OCI-LY3 (cell line): Measurements from ENCODE around the gene NTPCR.

Experiments used
- H2AFZ ChIP-seq: fragments of 200-600, 300-600 bp; shearing (Covaris generic); 2 replicates; pipeline ENCODE4 v1.6.0; 2014; ENCODE audit warnings: antibody characterized with exemption, low read depth, low read length
- H3K27ac ChIP-seq: fragments of 200-600, 300-600 bp; sonication (generic); 2 replicates; pipeline ENCODE4 v1.5.1; 2014; ENCODE audit warnings: mild to moderate bottlenecking, low read length, moderate library complexity, mixed read lengths
- H3K27me3 ChIP-seq: fragments of 200-600, 300-600 bp; sonication (generic); 2 replicates; pipeline ENCODE4 v1.6.1; 2014; ENCODE audit warnings: low read depth, low read length, mixed read lengths
- H3K36me3 ChIP-seq: fragments of 200-600, 300-600 bp; sonication (generic); replicated peaks from 2 replicates; pipeline ENCODE3; 2014; ENCODE audit warnings: low read depth, low read length, mixed read lengths
- H3K4me1 ChIP-seq: fragments of 300-600, 200-600 bp; sonication (generic); 2 replicates; pipeline ENCODE4 v1.6.1; 2014; ENCODE audit warnings: low read length, mixed read lengths
- H3K4me2 ChIP-seq: fragments of 200-600, 300-600 bp; sonication (generic); 2 replicates; pipeline ENCODE4 v1.6.1; 2014; ENCODE audit warnings: low read length, mixed read lengths
- H3K4me3 ChIP-seq: fragments of 300-600, 200-600 bp; sonication (generic); 2 replicates; pipeline ENCODE4 v1.5.1; 2014; ENCODE audit warnings: antibody characterized with exemption, mild to moderate bottlenecking, low read length, moderate library complexity
- H3K79me2 ChIP-seq: fragments of 300-600, 200-600 bp; shearing (Covaris generic); 2 replicates; pipeline ENCODE4 v1.6.1; 2014; ENCODE audit warnings: mild to moderate bottlenecking, low read length, mixed read lengths
- H3K9ac ChIP-seq: fragments of 300-600, 200-600 bp; shearing (Covaris generic); 2 replicates; pipeline ENCODE4 v1.6.0; 2014; ENCODE audit warnings: mild to moderate bottlenecking, low read length, moderate library complexity
- H3K9me3 ChIP-seq: fragments of 200-600, 300-600 bp; shearing (Covaris generic); 2 replicates; pipeline ENCODE4 v1.6.1; 2014; ENCODE audit warnings: low read length, mixed read lengths; ENCODE audit not compliant: insufficient read depth
- H4K20me1 ChIP-seq: fragments of 200-600, 300-600 bp; sonication (generic); 2 replicates; pipeline ENCODE4 v1.6.1; 2016; ENCODE audit warnings: low read length, mixed read lengths; ENCODE audit not compliant: insufficient read depth
- EZH2phosphoT487 ChIP-seq: fragments of 200-600 bp; shearing (Covaris generic); IDR thresholded peaks from 2 replicates; pipeline ENCODE4 v1.6.1; 2018; ENCODE audit warnings: antibody characterized with exemption, mixed run types, low read depth
- TF ChIP-seq, protein P1 (sequence below): fragments of 200-600, 300-600 bp; sonication (generic); IDR thresholded peaks from 2 replicates; pipeline ENCODE4 v1.5.1; 2014; ENCODE audit warnings: antibody characterized with exemption, low read length, low read depth

The NTPCR gene

GRCh38 chr1:232954594-232955365, 4.4 kb downstream of the NTPCR start:
- Histone ChIP-seq H2AFZ (no peak overlapping the region), H3K27me3 (no peaks in the 10 kb centered on the region), H3K9ac (no peak overlapping the region), H3K4me2 (no peak overlapping the region), H3K4me3 (no peak overlapping the region), H3K4me1 (peaks cover 15% of the 10 kb centered on the region), H3K9me3 (no peaks in the 10 kb centered on the region; the same call in 1 of the 2 replicates), H3K27ac (no peak overlapping the region), H3K36me3 (peaks cover 33% of the 10 kb centered on the region), H3K79me2 (peaks cover 29% of the 10 kb centered on the region), H4K20me1 (no peaks in the 10 kb centered on the region)
- no peak for TF ChIP-seq EZH2phosphoT487

DNA sequence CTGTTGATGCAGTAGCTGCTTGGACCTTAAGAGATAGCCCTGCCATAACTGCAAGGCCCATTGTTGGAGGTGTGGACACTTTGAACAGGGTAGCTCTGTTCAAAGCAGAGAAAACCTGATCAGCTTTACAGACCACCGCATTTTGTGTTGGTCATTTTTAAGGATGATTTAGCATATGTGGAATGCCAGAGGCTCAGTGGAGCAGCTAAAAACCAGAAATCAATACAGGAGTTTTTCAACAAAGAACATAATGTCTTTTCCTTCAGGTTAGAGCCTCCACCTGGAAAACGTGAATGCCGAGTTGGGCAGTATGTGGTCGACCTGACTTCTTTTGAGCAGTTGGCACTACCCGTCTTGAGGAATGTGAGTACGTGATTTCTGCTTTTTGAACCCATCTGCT, 5.7 kb downstream of the NTPCR start:
- Histone ChIP-seq H3K4me3 (no peak overlapping the region), H3K27me3 (no peaks in the 10 kb centered on the region), H3K9me3 (no peaks in the 10 kb centered on the region; the same call in 1 of the 2 replicates), H3K27ac (no peak overlapping the region), H3K4me2 (no peak overlapping the region), H3K4me1 (peaks cover 13% of the 10 kb centered on the region), H4K20me1 (no peaks in the 10 kb centered on the region), H2AFZ (no peak overlapping the region), H3K9ac (no peak overlapping the region), H3K79me2 (peaks cover 23% of the 10 kb centered on the region), H3K36me3 (peaks cover 33% of the 10 kb centered on the region)
- TF ChIP-seq, protein P1, sequence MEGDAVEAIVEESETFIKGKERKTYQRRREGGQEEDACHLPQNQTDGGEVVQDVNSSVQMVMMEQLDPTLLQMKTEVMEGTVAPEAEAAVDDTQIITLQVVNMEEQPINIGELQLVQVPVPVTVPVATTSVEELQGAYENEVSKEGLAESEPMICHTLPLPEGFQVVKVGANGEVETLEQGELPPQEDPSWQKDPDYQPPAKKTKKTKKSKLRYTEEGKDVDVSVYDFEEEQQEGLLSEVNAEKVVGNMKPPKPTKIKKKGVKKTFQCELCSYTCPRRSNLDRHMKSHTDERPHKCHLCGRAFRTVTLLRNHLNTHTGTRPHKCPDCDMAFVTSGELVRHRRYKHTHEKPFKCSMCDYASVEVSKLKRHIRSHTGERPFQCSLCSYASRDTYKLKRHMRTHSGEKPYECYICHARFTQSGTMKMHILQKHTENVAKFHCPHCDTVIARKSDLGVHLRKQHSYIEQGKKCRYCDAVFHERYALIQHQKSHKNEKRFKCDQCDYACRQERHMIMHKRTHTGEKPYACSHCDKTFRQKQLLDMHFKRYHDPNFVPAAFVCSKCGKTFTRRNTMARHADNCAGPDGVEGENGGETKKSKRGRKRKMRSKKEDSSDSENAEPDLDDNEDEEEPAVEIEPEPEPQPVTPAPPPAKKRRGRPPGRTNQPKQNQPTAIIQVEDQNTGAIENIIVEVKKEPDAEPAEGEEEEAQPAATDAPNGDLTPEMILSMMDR, result no peak
- no peak for TF ChIP-seq EZH2phosphoT487

- Histone ChIP-seq H3K4me3 (no peak overlapping the region), H3K27ac (no peak overlapping the region), H3K4me2 (no peak overlapping the region), H3K4me1 (no peaks in the 10 kb centered on the region), H4K20me1 (no peaks in the 10 kb centered on the region), H3K36me3 (peaks cover 37% of the 10 kb centered on the region), H2AFZ (no peak overlapping the region), H3K79me2 (peaks cover 7% of the 10 kb centered on the region; the same call in 1 of the 2 replicates), H3K27me3 (no peaks in the 10 kb centered on the region), H3K9ac (no peak overlapping the region), H3K9me3 (no peaks in the 10 kb centered on the region; the same call in 1 of the 2 replicates)
- TF ChIP-seq EZH2phosphoT487, result no peak
- TF ChIP-seq, protein P1, result no peak
These were observed 7.7 kb downstream of the NTPCR start for GRCh38 chr1:232958067-232958466.

DNA sequence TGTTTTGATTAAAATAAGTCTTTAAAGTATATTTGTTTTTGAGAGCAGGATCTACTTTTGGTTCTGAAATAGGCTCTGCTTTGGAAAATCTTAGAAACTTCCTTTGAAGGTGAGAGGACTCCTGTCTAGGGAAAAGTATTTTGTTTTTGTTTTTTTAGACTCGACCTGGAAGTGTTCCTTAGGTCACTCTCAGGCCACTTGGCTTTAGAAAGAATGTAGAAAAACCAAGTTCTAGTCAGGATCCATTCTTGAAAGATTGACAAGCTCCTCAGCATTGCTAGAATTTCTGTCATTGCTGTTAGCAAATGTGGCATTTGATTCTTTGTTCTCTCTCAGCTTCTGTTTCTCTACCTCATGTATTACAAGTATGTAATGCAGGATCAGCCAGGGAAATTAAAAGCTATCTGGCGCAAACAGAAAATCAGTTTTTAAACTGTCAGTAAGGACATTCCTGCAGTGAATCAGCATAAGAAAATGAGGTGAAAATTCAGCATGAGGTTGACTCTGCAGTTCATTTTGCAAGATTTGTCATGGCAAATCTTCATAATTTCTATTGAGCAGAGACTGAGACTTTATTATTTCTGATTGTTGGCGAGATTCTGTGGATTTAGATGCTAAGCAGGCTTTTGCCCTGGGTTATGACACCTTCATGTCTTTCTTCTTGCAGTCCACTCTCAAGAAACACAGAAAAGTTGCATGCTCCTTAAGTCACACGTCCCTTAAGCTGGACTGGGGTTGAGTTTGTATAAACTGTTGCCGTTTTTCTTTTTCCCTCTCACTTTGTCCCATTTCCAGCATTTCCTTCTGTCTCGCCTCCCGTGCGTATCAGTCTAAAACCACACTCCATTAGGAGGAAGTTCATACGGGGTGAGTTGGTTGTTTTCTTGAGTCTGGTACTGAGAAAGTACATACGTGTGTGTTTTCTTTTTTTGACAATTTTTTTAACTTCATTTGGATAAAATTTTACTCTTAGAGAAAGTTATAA, 12.6 kb downstream of the NTPCR start:
- H3K9me3 ChIP-seq, result no peaks in the 10 kb centered on the region; the same call in 1 of the 2 replicates
- no peak overlapping the region for H3K9ac ChIP-seq
- no peaks in the 10 kb centered on the region for H4K20me1 ChIP-seq
- no peak overlapping the region for H3K4me3 ChIP-seq
- no peak overlapping the region for H3K27ac ChIP-seq
- no peak overlapping the region for H3K4me2 ChIP-seq
- H3K79me2 ChIP-seq, result no peaks in the 10 kb centered on the region
- H2AFZ ChIP-seq, result no peak overlapping the region
- H3K4me1 ChIP-seq, result no peaks in the 10 kb centered on the region
- TF ChIP-seq, protein P1, result no peak
- no peak for TF ChIP-seq EZH2phosphoT487
- H3K27me3 ChIP-seq, result no peaks in the 10 kb centered on the region
- H3K36me3 ChIP-seq, result peaks cover 25% of the 10 kb centered on the region
